ENCODE measurements around the gene RASGRF1. TPM values are rescaled to one million over a fixed set of nuclear protein-coding genes. Genes with fewer than 3 reads are reported as not detected.

Gene RASGRF1
- polyA plus RNA-seq, 3 donors: 0.11 TPM; not detected in 2

GRCh38 chr15:78946493-78946892 lies 144.1 kb downstream of the RASGRF1 start:
- no peak for DNase-seq
- intact Hi-C loops (cut with micrococcal nuclease): loop anchor here in 1 of 2 donors (10.0 kb wide), 1 partner anchor 72 kb away; the partner anchor contains the start of gene MORF4L1
- peaks cover 42% of the 10 kb centered on the region for H3K4me1 Mint-ChIP-seq
- 100% methylated on average over 1 of the region's 5 CpGs for WGBS (ENCODE audit: insufficient coverage)
- peaks cover 0 to 2% (median 0%) of the 10 kb centered on the region in 7 donors for H3K9me3 Mint-ChIP-seq
- TF ChIP-seq CTCF (IDR thresholded peaks at IDR 0.05): no peak
- H3K4me3 Mint-ChIP-seq: no peak overlapping the region
- Histone ChIP-seq H3K4me1 (ENCODE audit: control insufficient read depth in 1 of 2, insufficient read depth in 2 of 2, low read length in 2 of 2) (peaks cover 32 to 38% of the 10 kb centered on the region in 2 donors), H3K4me3 (replicated peaks in 1 of 3; ENCODE audit: low read depth in 2 of 3, low read length in 3 of 3) (no peak overlapping the region), H3K9ac (ENCODE audit: insufficient read depth, low read length, poor library complexity, severe bottlenecking) (no peak overlapping the region), H3K4me2 (replicated peaks; ENCODE audit: extremely low read depth, low read length, poor library complexity, severe bottlenecking) (no peak overlapping the region), H3K27me3 (ENCODE audit: control insufficient read depth in 2 of 2, insufficient read depth in 2 of 2, low read length in 2 of 2) (no peaks in the 10 kb centered on the region), H3K36me3 (replicated peaks in 1 of 2; ENCODE audit: control insufficient read depth in 1 of 2, insufficient read depth in 2 of 2, low read length in 2 of 2) (no peaks in the 10 kb centered on the region), H2AFZ (ENCODE audit: insufficient read depth, low read depth, low read length, poor library complexity, severe bottlenecking) (peak overlapping the region; percentile 30), H3K79me2 (ENCODE audit: insufficient read depth, low read length) (peaks cover 38% of the 10 kb centered on the region), H4K20me1 (ENCODE audit: insufficient read depth, low read length) (peaks cover 8% of the 10 kb centered on the region), H3K9me3 (replicated peaks in 1 of 2; ENCODE audit: control insufficient read depth in 1 of 2, insufficient read depth in 1 of 2, low read length in 2 of 2) (no peaks in the 10 kb centered on the region), H3K27ac (ENCODE audit: low read depth in 1 of 2, low read length in 2 of 2) (no peak overlapping the region)
- H3K36me3 Mint-ChIP-seq: peaks cover 3 to 6% of the 10 kb centered on the region in 2 donors
- H3K27ac Mint-ChIP-seq: peak overlapping the region in 2 of 7 donors; percentile 5 to 33
- H3K27me3 Mint-ChIP-seq (ENCODE audit: low read depth in 3 of 3): peaks cover 6 to 18% (median 14%) of the 10 kb centered on the region in 3 donors

GRCh38 chr15:78944669-78945407 lies 145.7 kb downstream of the RASGRF1 start, which contains the start of gene CTSH:
CTSH (minus strand) TSS chr15:78945046; CDS start chr15:78944981, 65 bp downstream.
- peaks cover 54% of the 10 kb centered on the region for H3K79me2 ChIP-seq (ENCODE audit: insufficient read depth, low read length)
- peaks cover 45% of the 10 kb centered on the region for H3K4me1 Mint-ChIP-seq
- peak within 1 kb of the TSS; percentile 95 for H2AFZ ChIP-seq (ENCODE audit: insufficient read depth, low read depth, low read length, poor library complexity, severe bottlenecking)
- intact Hi-C loops (cut with micrococcal nuclease): loop anchor here in 1 of 2 donors (5.0 to 10.0 kb wide), 2 partner anchors 32 to 70 kb away; partner anchors contain the start of gene MORF4L1
- WGBS (ENCODE audit: insufficient coverage): 2% methylated on average over 68 of the region's 71 CpGs
- peak within 1 kb of the TSS; percentile 88 for H3K9ac ChIP-seq (ENCODE audit: insufficient read depth, low read length, poor library complexity, severe bottlenecking)
- peaks cover 7 to 10% of the 10 kb centered on the region in 2 donors for H3K36me3 Mint-ChIP-seq
- no peaks in the 10 kb centered on the region for H3K9me3 ChIP-seq (replicated peaks in 1 of 2; ENCODE audit: control insufficient read depth in 1 of 2, insufficient read depth in 1 of 2, low read length in 2 of 2)
- peak within 1 kb of the TSS; percentile 86 to 95 (median 90) for H3K27ac Mint-ChIP-seq
- H4K20me1 ChIP-seq (ENCODE audit: insufficient read depth, low read length): peaks cover 8% of the 10 kb centered on the region
- peak within 1 kb of the TSS; percentile 91 to 99 for H3K4me3 Mint-ChIP-seq
- H3K9me3 Mint-ChIP-seq: peaks cover 0 to 2% (median 0%) of the 10 kb centered on the region in 7 donors
- peak within 1 kb of the TSS; percentile 83 for H3K4me2 ChIP-seq (replicated peaks; ENCODE audit: extremely low read depth, low read length, poor library complexity, severe bottlenecking)
- peak; percentile 47 to 61 (median 54) for DNase-seq
- H3K27ac ChIP-seq (ENCODE audit: low read depth in 1 of 2, low read length in 2 of 2): peak within 1 kb of the TSS; percentile 76 to 94
- peak within 1 kb of the TSS; percentile 53 to 98 (median 95) for H3K4me3 ChIP-seq (replicated peaks in 1 of 3; ENCODE audit: low read depth in 2 of 3, low read length in 3 of 3)
- peaks cover 6 to 13% (median 10%) of the 10 kb centered on the region in 3 donors for H3K27me3 Mint-ChIP-seq (ENCODE audit: low read depth in 3 of 3)
- peaks cover 45 to 46% of the 10 kb centered on the region in 2 donors for H3K4me1 ChIP-seq (ENCODE audit: control insufficient read depth in 1 of 2, insufficient read depth in 2 of 2, low read length in 2 of 2)
- H3K36me3 ChIP-seq (replicated peaks in 1 of 2; ENCODE audit: control insufficient read depth in 1 of 2, insufficient read depth in 2 of 2, low read length in 2 of 2): no peaks in the 10 kb centered on the region
- no peak for TF ChIP-seq CTCF (IDR thresholded peaks at IDR 0.05)
- H3K27me3 ChIP-seq (ENCODE audit: control insufficient read depth in 2 of 2, insufficient read depth in 2 of 2, low read length in 2 of 2): no peaks in the 10 kb centered on the region
